SK-N-SH (cell line): ENCODE results near the gene ZNF296. TPM values are rescaled to one million over a fixed set of nuclear protein-coding genes. Genes with fewer than 3 reads are reported as not detected.

ENCODE experiments used
- CTCF ChIA-PET: fragments of 300-600, 350-600 bp; formaldehyde crosslinking; extraction: SDS; loops from one replicate; lab custom pipeline; 2021; lab: Yijun Ruan, JAX
- POLR2A ChIA-PET: fragments of 350-600 bp; sonication (Branson Sonifier 250); formaldehyde crosslinking; extraction: SDS; loops from one replicate; lab custom pipeline; 2020; ENCODE audit warnings: antibody characterized with exemption, inconsistent platforms; lab: Yijun Ruan, JAX
- DNase-seq: peaks from one replicate; pipeline ENCODE4 v3.0.0; 2012
- H2AFZ ChIP-seq: fragments of 200-600 bp; sonication (generic); 2 replicates; pipeline ENCODE4 v1.8.1; 2016; ENCODE audit warnings: antibody characterized with exemption, mild to moderate bottlenecking, low read depth
- H3F3A ChIP-seq: fragments of 200-600 bp; sonication (generic); replicated peaks from 2 replicates; pipeline ENCODE3; 2016; ENCODE audit warnings: antibody characterized with exemption, mild to moderate bottlenecking; ENCODE audit not compliant: insufficient read depth
- H3K27ac ChIP-seq, 2 experiments: fragments of 200-500 bp in 1 of 2; fragments of 200-600 bp in 1 of 2; sonication (Bioruptor generic) in 1 of 2; sonication (generic), shearing (Covaris generic) in 1 of 2; 2 replicates each; pipeline versions ENCODE4 v1.5.1 to v1.6.1; 2014 to 2016; ENCODE audit warnings: low read depth in 2 of 2, inconsistent platforms in 1 of 2, low read length in 1 of 2, mild to moderate bottlenecking in 1 of 2, mixed read lengths in 1 of 2
- H3K27me3 ChIP-seq: fragments of 200-600 bp; sonication (generic), shearing (Covaris generic); 2 replicates; pipeline ENCODE4 v1.6.1; 2016; ENCODE audit warnings: mixed run types; ENCODE audit not compliant: insufficient read depth
- H3K36me3 ChIP-seq, 2 experiments: fragments of 200-500 bp in 1 of 2; fragments of 200-600 bp in 1 of 2; sonication (Bioruptor generic) in 1 of 2; sonication (generic) in 1 of 2; replicated peaks in 1 of 2; 2 replicates each; pipeline versions ENCODE3 to v1.5.1; 2014 to 2016; ENCODE audit warnings: low read length in 1 of 2, mild to moderate bottlenecking in 1 of 2; ENCODE audit not compliant: insufficient read depth in 2 of 2, control insufficient read depth in 1 of 2
- H3K4me1 ChIP-seq, 2 experiments: fragments of 200-500 bp in 1 of 2; fragments of 200-600 bp in 1 of 2; sonication (Bioruptor generic) in 1 of 2; sonication (generic), shearing (Covaris generic) in 1 of 2; 2 replicates each; pipeline versions ENCODE4 v1.5.1 to v1.6.1; 2014 to 2016; ENCODE audit warnings: low read depth in 1 of 2, low read length in 1 of 2, mixed run types in 1 of 2; ENCODE audit not compliant: insufficient read depth in 2 of 2, control insufficient read depth in 1 of 2
- H3K4me2 ChIP-seq: fragments of 200-600 bp; sonication (generic), shearing (Covaris generic); 2 replicates; pipeline ENCODE4 v1.6.1; 2017; ENCODE audit warnings: mixed run types
- H3K4me3 ChIP-seq, 2 experiments: fragments of 200-500 bp in 1 of 2; fragments of 200-600 bp in 1 of 2; sonication (Bioruptor generic) in 1 of 2; sonication (generic), shearing (Covaris generic) in 1 of 2; 2 replicates each; pipeline versions ENCODE4 v1.5.1 to v1.8.1; 2014 to 2016; ENCODE audit warnings: low read depth in 2 of 2, inconsistent platforms in 1 of 2, low read length in 1 of 2, mild to moderate bottlenecking in 1 of 2, mixed read lengths in 1 of 2, moderate library complexity in 1 of 2
- H3K79me2 ChIP-seq: fragments of 200-600 bp; sonication (generic); 2 replicates; pipeline ENCODE4 v1.8.1; 2017; ENCODE audit warnings: mild to moderate bottlenecking; ENCODE audit not compliant: insufficient read depth
- H3K9ac ChIP-seq: fragments of 200-600 bp; sonication (generic); 2 replicates; pipeline ENCODE4 v1.6.1; 2017; ENCODE audit warnings: mixed run types
- H3K9me2 ChIP-seq: fragments of 200-600 bp; sonication (generic); 2 replicates; pipeline ENCODE4 v1.6.1; 2017; ENCODE audit warnings: mixed run types
- H3K9me3 ChIP-seq: fragments of 200-600 bp; sonication (generic); 2 replicates; pipeline ENCODE4 v1.6.1; 2017; ENCODE audit warnings: mixed run types, mild to moderate bottlenecking, moderate library complexity
- H4K20me1 ChIP-seq: fragments of 200-600 bp; sonication (generic); 2 replicates; pipeline ENCODE4 v1.6.1; 2017; ENCODE audit warnings: mild to moderate bottlenecking, mixed run types; ENCODE audit not compliant: insufficient read depth
- EP300 ChIP-seq, 2 experiments: IDR thresholded peaks; 2 replicates each; pipeline versions ENCODE4 v1.4.0 to v1.6.1; 2012; ENCODE audit warnings: borderline replicate concordance in 1 of 2, low read depth in 1 of 2, low read length in 1 of 2
- EZH2phosphoT487 ChIP-seq: fragments of 200-600 bp; sonication (generic); IDR thresholded peaks from 2 replicates; pipeline ENCODE4 v1.6.1; 2017; ENCODE audit warnings: low read depth, mixed run types, mild to moderate bottlenecking, antibody characterized with exemption, moderate library complexity, borderline replicate concordance
- GABPA ChIP-seq: IDR thresholded peaks from 2 replicates; pipeline ENCODE4 v1.4.0; 2012; ENCODE audit warnings: low read depth, mild to moderate bottlenecking
- GATA2 ChIP-seq: sonication (generic); formaldehyde crosslinking; IDR thresholded peaks from 2 replicates; pipeline ENCODE4 v1.5.0; 2020; ENCODE audit warnings: mild to moderate bottlenecking, missing genetic modification reagents
- MXI1 ChIP-seq: IDR thresholded peaks from 2 replicates; pipeline ENCODE4 v1.6.1; 2012; ENCODE audit warnings: mild to moderate bottlenecking, low read depth, low read length, improper control_type of control experiment
- NRF1 ChIP-seq: IDR thresholded peaks from 2 replicates; pipeline ENCODE4 v1.6.1; 2012; ENCODE audit warnings: low read depth, mild to moderate bottlenecking, low read length
- RCOR1 ChIP-seq: fragments of 150-350 bp; IDR thresholded peaks from 2 replicates; pipeline ENCODE4 v1.6.1; 2017; ENCODE audit warnings: antibody characterized with exemption, low read length
- RXRA ChIP-seq: IDR thresholded peaks from 2 replicates; pipeline ENCODE4 v1.4.0; 2012; ENCODE audit warnings: low read depth, mild to moderate bottlenecking, borderline replicate concordance
- TAF1 ChIP-seq: IDR thresholded peaks from 2 replicates; pipeline ENCODE4 v1.6.1; 2012; ENCODE audit warnings: low read depth, mild to moderate bottlenecking, low read length, moderate library complexity, borderline replicate concordance
- YY1 ChIP-seq: IDR thresholded peaks from 2 replicates; pipeline ENCODE4 v1.4.0; 2012; ENCODE audit warnings: low read depth, mild to moderate bottlenecking
- WGBS: methylation state at CpG from one replicate; pipeline ENCODE4 v1.1.6; 2017; ENCODE audit warnings: low lambda C conversion rate; 5-methylcytosine and 5-hydroxymethylcytosine counted together
- polyA plus RNA-seq, 3 experiments: library from polyadenylated mRNA; depleted of rRNA; stranded (reverse); fragments of >200 nt; gene quantifications; 2 replicates each; pipeline ENCODE4 v1.2.3, GENCODE V29; 2012
- TF ChIP-seq, protein P1 (sequence below): IDR thresholded peaks from 2 replicates; pipeline ENCODE4 v1.4.0; 2012; ENCODE audit warnings: low read depth, borderline replicate concordance
- TF ChIP-seq, protein P2 (sequence below): fragments of 150-350 bp; IDR thresholded peaks from 2 replicates; pipeline ENCODE4 v1.6.1; 2016; ENCODE audit warnings: mild to moderate bottlenecking, low read depth, low read length
- TF ChIP-seq, protein P3 (sequence below): IDR thresholded peaks from 2 replicates; pipeline ENCODE4 v1.4.0; 2012; ENCODE audit warnings: low read depth

The ZNF296 gene
- polyA plus RNA-seq, 1 of the 3 experiments (the other 2 are of a cell fraction), result 0.21 TPM

GRCh38 chr19:45076851-45077730, 813 bp upstream of the ZNF296 start:
- no peak overlapping the region for H3K4me2 ChIP-seq
- CTCF ChIA-PET, result interaction anchor here (0.6 to 1.8 kb wide), 2 partner anchors 17 to 64 kb away, joined by 3 to 9 read pairs; no protein-coding TSS in a partner anchor
- peak overlapping the region; percentile 59; the same call in 1 of the 2 replicates for H2AFZ ChIP-seq
- H3K36me3 ChIP-seq, result peaks cover 2 to 6% of the 10 kb centered on the region in 2 experiments
- H3K9ac ChIP-seq, result no peak overlapping the region
- H3K4me1 ChIP-seq, result peaks cover 0 to 9% of the 10 kb centered on the region in 2 experiments; a peak in 1 of 4 replicates
- H3F3A ChIP-seq, result peaks cover 8% of the 10 kb centered on the region
- no peaks in the 10 kb centered on the region for H3K27me3 ChIP-seq
- no peaks in the 10 kb centered on the region for H4K20me1 ChIP-seq
- TF ChIP-seq EZH2phosphoT487 (no peak), EP300 (IDR thresholded peaks at IDR 0.05; ENCODE audit: borderline replicate concordance in 1 of 2, low read depth in 1 of 2, low read length in 1 of 2) (no peak), RXRA (no peak), GABPA (no peak), TAF1 (no peak), GATA2 (CRISPR knock-in tag) (no peak), RCOR1 (no peak)
- TF ChIP-seq, protein P1, sequence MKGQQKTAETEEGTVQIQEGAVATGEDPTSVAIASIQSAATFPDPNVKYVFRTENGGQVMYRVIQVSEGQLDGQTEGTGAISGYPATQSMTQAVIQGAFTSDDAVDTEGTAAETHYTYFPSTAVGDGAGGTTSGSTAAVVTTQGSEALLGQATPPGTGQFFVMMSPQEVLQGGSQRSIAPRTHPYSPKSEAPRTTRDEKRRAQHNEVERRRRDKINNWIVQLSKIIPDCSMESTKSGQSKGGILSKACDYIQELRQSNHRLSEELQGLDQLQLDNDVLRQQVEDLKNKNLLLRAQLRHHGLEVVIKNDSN, result no peak
- TF ChIP-seq, protein P2, sequence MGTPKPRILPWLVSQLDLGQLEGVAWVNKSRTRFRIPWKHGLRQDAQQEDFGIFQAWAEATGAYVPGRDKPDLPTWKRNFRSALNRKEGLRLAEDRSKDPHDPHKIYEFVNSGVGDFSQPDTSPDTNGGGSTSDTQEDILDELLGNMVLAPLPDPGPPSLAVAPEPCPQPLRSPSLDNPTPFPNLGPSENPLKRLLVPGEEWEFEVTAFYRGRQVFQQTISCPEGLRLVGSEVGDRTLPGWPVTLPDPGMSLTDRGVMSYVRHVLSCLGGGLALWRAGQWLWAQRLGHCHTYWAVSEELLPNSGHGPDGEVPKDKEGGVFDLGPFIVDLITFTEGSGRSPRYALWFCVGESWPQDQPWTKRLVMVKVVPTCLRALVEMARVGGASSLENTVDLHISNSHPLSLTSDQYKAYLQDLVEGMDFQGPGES, result no peak
- no peak for DNase-seq
- H3K79me2 ChIP-seq, result peaks cover 30% of the 10 kb centered on the region
- no peak overlapping the region for H3K4me3 ChIP-seq
- 89% methylated on average over 15 of the region's 15 CpGs for WGBS
- H3K27ac ChIP-seq, result no peak overlapping the region
- POLR2A ChIA-PET, result no interaction called here
- H3K9me2 ChIP-seq, result no peaks in the 10 kb centered on the region
- no peaks in the 10 kb centered on the region for H3K9me3 ChIP-seq

GRCh38 chr19:45075301-45076028, 813 bp downstream of the ZNF296 start:
- H3F3A ChIP-seq, result peaks cover 8% of the 10 kb centered on the region
- CTCF ChIA-PET, result interaction anchor here (0.9 kb wide), 1 partner anchor 16 kb away, joined by 3 read pairs; no protein-coding TSS in a partner anchor
- H3K4me3 ChIP-seq, result no peak overlapping the region
- TF ChIP-seq RCOR1, result no peak
- TF ChIP-seq, protein P2, result no peak
- TF ChIP-seq EP300 (IDR thresholded peaks at IDR 0.05; ENCODE audit: borderline replicate concordance in 1 of 2, low read depth in 1 of 2, low read length in 1 of 2), result no peak
- TF ChIP-seq TAF1, result no peak
- no peak for TF ChIP-seq NRF1
- TF ChIP-seq MXI1, result no peak
- TF ChIP-seq YY1, result no peak
- TF ChIP-seq, protein P3, sequence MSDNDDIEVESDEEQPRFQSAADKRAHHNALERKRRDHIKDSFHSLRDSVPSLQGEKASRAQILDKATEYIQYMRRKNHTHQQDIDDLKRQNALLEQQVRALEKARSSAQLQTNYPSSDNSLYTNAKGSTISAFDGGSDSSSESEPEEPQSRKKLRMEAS, result no peak
- TF ChIP-seq, all 33 proteins: peak for 0
- H3K27ac ChIP-seq, result no peak overlapping the region
- DNase-seq, result no peak
- H3K27me3 ChIP-seq, result no peaks in the 10 kb centered on the region
- no peaks in the 10 kb centered on the region for H3K9me3 ChIP-seq
- H3K4me2 ChIP-seq, result no peak overlapping the region
- H2AFZ ChIP-seq, result no peak overlapping the region
- H3K9me2 ChIP-seq, result no peaks in the 10 kb centered on the region
- H3K79me2 ChIP-seq, result peaks cover 14% of the 10 kb centered on the region
- H3K36me3 ChIP-seq, result peaks cover 0 to 12% of the 10 kb centered on the region in 2 experiments
- no peak overlapping the region for H3K9ac ChIP-seq
- POLR2A ChIA-PET, result no interaction called here
- H4K20me1 ChIP-seq, result no peaks in the 10 kb centered on the region
- WGBS, result 83% methylated on average over 16 of the region's 26 CpGs
- peaks cover 0 to 9% of the 10 kb centered on the region in 2 experiments; a peak in 1 of 4 replicates for H3K4me1 ChIP-seq
